HG03097 (cell line): ENCODE data around the gene RRP1B.

Source experiments
- ATAC-seq: cut with Tn5 transposase; IDR thresholded peaks from one replicate; pipeline ENCODE4 v1.9.1; 2021; ENCODE audit not compliant: unreplicated experiment, low FRiP score

RRP1B gene

GRCh38 chr21:43737158-43737950 is 78.0 kb downstream of the RRP1B start:
- ATAC-seq, result no peak

- ATAC-seq, result no peak
Observed at GRCh38 chr21:43739621-43740435, 80.5 kb downstream of the RRP1B start.

- ATAC-seq, result no peak
Observed at GRCh38 chr21:43740497-43741156, 81.3 kb downstream of the RRP1B start.

- ATAC-seq, result no peak
Observed at GRCh38 chr21:43741423-43742096, 82.2 kb downstream of the RRP1B start.

- ATAC-seq, result no peak
Observed at GRCh38 chr21:43743947-43744346, 84.6 kb downstream of the RRP1B start.

- no peak for ATAC-seq
Observed at GRCh38 chr21:43744725-43745124, 85.4 kb downstream of the RRP1B start.
